ENCODE measurements around the gene NOG. TPM values are rescaled to one million over a fixed set of nuclear protein-coding genes. Genes with fewer than 3 reads are reported as not detected.

The NOG gene
- total and polyA plus RNA-seq, 9 donors = 0.05 to 0.99 (median 0.20) TPM; not detected in 4

- intact Hi-C loops (cut with DNase I) = loop anchor here in 1 of 4 donors (5.0 kb wide), 1 partner anchor 80 kb away; no protein-coding TSS in a partner anchor
These were observed 48.4 kb downstream of the NOG start for GRCh38 chr17:56641894-56642293.

DNA sequence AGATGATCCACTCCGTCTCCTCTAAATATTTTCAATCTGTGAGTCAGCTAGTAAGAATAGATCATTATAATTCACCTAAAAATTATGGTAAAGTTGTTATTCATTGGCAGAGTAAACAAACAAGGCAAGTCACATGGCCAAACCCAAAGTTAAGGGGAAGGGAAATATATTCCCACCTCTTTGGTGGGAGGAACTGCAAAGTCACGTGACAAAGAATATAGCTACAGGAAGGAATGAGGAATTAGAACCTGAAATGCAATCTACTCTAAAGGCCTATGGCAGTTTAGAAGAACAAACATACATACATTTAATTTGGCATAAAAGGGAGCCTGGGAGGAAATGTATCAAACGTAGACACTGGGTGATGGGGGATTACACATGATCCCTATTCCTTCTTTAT lies 48.9 kb downstream of the NOG start:
- Histone ChIP-seq H3K27me3 (no peaks in the 10 kb centered on the region), H3K4me1 (ENCODE audit: insufficient read depth) (no peaks in the 10 kb centered on the region), H3K27ac (no peak overlapping the region), H3K36me3 (no peaks in the 10 kb centered on the region), H3K9me3 (no peaks in the 10 kb centered on the region), H3K4me3 (no peak overlapping the region)
- intact Hi-C loops (cut with DNase I) = loop anchor here in 1 of 4 donors (5.0 kb wide), 1 partner anchor 80 kb away; no protein-coding TSS in a partner anchor
- TF ChIP-seq, protein P1, sequence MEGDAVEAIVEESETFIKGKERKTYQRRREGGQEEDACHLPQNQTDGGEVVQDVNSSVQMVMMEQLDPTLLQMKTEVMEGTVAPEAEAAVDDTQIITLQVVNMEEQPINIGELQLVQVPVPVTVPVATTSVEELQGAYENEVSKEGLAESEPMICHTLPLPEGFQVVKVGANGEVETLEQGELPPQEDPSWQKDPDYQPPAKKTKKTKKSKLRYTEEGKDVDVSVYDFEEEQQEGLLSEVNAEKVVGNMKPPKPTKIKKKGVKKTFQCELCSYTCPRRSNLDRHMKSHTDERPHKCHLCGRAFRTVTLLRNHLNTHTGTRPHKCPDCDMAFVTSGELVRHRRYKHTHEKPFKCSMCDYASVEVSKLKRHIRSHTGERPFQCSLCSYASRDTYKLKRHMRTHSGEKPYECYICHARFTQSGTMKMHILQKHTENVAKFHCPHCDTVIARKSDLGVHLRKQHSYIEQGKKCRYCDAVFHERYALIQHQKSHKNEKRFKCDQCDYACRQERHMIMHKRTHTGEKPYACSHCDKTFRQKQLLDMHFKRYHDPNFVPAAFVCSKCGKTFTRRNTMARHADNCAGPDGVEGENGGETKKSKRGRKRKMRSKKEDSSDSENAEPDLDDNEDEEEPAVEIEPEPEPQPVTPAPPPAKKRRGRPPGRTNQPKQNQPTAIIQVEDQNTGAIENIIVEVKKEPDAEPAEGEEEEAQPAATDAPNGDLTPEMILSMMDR (IDR thresholded peaks at IDR 0.05) = no peak
- TF ChIP-seq EP300 (IDR thresholded peaks at IDR 0.05) (no peak), POLR2A (IDR thresholded peaks at IDR 0.05) (no peak)
- WGBS, 3 donors = 67 to 77% (median 71%) methylated on average over 3 of the region's 3 CpGs
- DNase-seq = no peak

More at GRCh38 chr17:56641894-56642293, 48.4 kb downstream of the NOG start:
- H3K27me3 ChIP-seq = no peaks in the 10 kb centered on the region
- no peak for DNase-seq
- no peaks in the 10 kb centered on the region for H3K4me1 ChIP-seq (ENCODE audit: insufficient read depth)
- no peak for TF ChIP-seq EP300 (IDR thresholded peaks at IDR 0.05)
- TF ChIP-seq POLR2A (IDR thresholded peaks at IDR 0.05) = no peak
- TF ChIP-seq, protein P1 (IDR thresholded peaks at IDR 0.05) = no peak
- no peaks in the 10 kb centered on the region for H3K9me3 ChIP-seq
- no peak overlapping the region for H3K27ac ChIP-seq
- WGBS, 3 donors = 55 to 83% (median 59%) methylated on average over 2 of the region's 2 CpGs
- H3K36me3 ChIP-seq = no peaks in the 10 kb centered on the region
- H3K4me3 ChIP-seq = no peak overlapping the region

Small RNA genes lying within 50 kb of the gene (small RNA-seq; reads per million reads assigned to genes)
- not detected for gene RPL39P33

Other genes with a start within 250 kb of the NOG start
- gene C17orf67, start 240.2 kb downstream of the NOG start, total RNA-seq = 1 to 10 TPM; 2.4 to 6.0 (median 3.3) TPM
- gene C17orf67, start 240.2 kb downstream of the NOG start, polyA plus RNA-seq = 1 to 10 TPM; 1.5 to 2.6 TPM
- gene DGKE, start 240.5 kb downstream of the NOG start, total RNA-seq = 10 to 100 TPM in 6 of 7 donors, 1 to 10 TPM in 1; 8.5 to 16.4 (median 11.8) TPM
- 1 to 10 TPM; 3.0 to 5.0 TPM for gene DGKE, start 240.5 kb downstream of the NOG start, polyA plus RNA-seq

Measured in ovary (tissue), 9 donors.